Large intestine (tissue), 3 donors: ENCODE data around the gene ABHD2. TPM values are rescaled to one million over a fixed set of nuclear protein-coding genes. Genes with fewer than 3 reads are reported as not detected.
"Not testable (repeated sequence)": the region's sequence is repeated elsewhere in the genome, so short reads cannot be mapped to it uniquely, and the experiment has no call there.

Experiments
- DNase-seq, 2 donors: peaks; one replicate each; pipeline versions ENCODE4 v3.0.0 to v3.0.0-alpha.2; 2013
- H3K27ac ChIP-seq: one replicate; pipeline ENCODE4 v1.5.1; 2013; ENCODE audit warnings: low read length
- H3K27me3 ChIP-seq: 2 replicates; pipeline ENCODE4 v1.6.1; 2013; ENCODE audit warnings: low read length; ENCODE audit not compliant: control insufficient read depth, insufficient read depth
- H3K36me3 ChIP-seq: 2 replicates; pipeline ENCODE4 v1.6.1; 2013; ENCODE audit warnings: low read length; ENCODE audit not compliant: control insufficient read depth, insufficient read depth
- H3K4me1 ChIP-seq: one replicate; pipeline ENCODE4 v1.6.1; 2013; ENCODE audit warnings: low read length; ENCODE audit not compliant: control insufficient read depth, insufficient read depth
- H3K4me3 ChIP-seq: one replicate; pipeline ENCODE4 v1.5.1; 2013; ENCODE audit warnings: low read length
- H3K9me3 ChIP-seq: one replicate; pipeline ENCODE4 v1.6.1; 2013; ENCODE audit warnings: mild to moderate bottlenecking, low read depth, low read length, moderate library complexity; ENCODE audit not compliant: control insufficient read depth
- WGBS: methylation state at CpG from one replicate; pipeline ENCODE4 v1.1.5; 2013; ENCODE audit warnings: low lambda C conversion rate; ENCODE audit not compliant: insufficient coverage; 5-methylcytosine and 5-hydroxymethylcytosine counted together
- polyA plus RNA-seq: library from polyadenylated mRNA; unstranded; fragments of 120-200 nt; gene quantifications from one replicate; pipeline ENCODE4 v1.2.1, GENCODE V29; 2013

ABHD2 gene
- polyA plus RNA-seq, 1 donor, result 58.1 TPM

GRCh38 chr15:89075101-89075640 lies 13.1 kb upstream of the ABHD2 start:
- Histone ChIP-seq H3K27ac (no peak overlapping the region), H3K9me3 (no peaks in the 10 kb centered on the region), H3K36me3 (no peaks in the 10 kb centered on the region), H3K4me3 (no peak overlapping the region), H3K27me3 (no peaks in the 10 kb centered on the region), H3K4me1 (peaks cover 6% of the 10 kb centered on the region)
- peak; percentile 34 to 72 for DNase-seq
- WGBS, result no CpG with 5 or more reads among the region's 4 CpGs

- WGBS, result 94% methylated on average over 2 of the region's 4 CpGs
- Histone ChIP-seq H3K4me1 (peaks cover 6% of the 10 kb centered on the region), H3K4me3 (no peak overlapping the region), H3K27ac (no peak overlapping the region), H3K9me3 (no peaks in the 10 kb centered on the region), H3K36me3 (no peaks in the 10 kb centered on the region), H3K27me3 (no peaks in the 10 kb centered on the region)
- DNase-seq, result no peak
Observed at GRCh38 chr15:89075846-89076245, 12.4 kb upstream of the ABHD2 start.

- Histone ChIP-seq H3K27me3 (no peaks in the 10 kb centered on the region), H3K9me3 (no peaks in the 10 kb centered on the region), H3K4me3 (no peak overlapping the region), H3K27ac (no peak overlapping the region), H3K36me3 (no peaks in the 10 kb centered on the region), H3K4me1 (peaks cover 6% of the 10 kb centered on the region)
- 50% methylated on average over 1 of the region's 1 CpG for WGBS
- DNase-seq, result no peak
Observed at GRCh38 chr15:89077750-89078149, 10.5 kb upstream of the ABHD2 start.

GRCh38 chr15:89078851-89079810 lies 9.1 kb upstream of the ABHD2 start:
- Histone ChIP-seq H3K27ac (no peak overlapping the region), H3K9me3 (no peaks in the 10 kb centered on the region), H3K36me3 (no peaks in the 10 kb centered on the region), H3K27me3 (no peaks in the 10 kb centered on the region), H3K4me3 (no peak overlapping the region), H3K4me1 (peaks cover 6% of the 10 kb centered on the region)
- 100% methylated on average over 3 of the region's 5 CpGs for WGBS
- no peak for DNase-seq

- Histone ChIP-seq H3K4me1 (peaks cover 3% of the 10 kb centered on the region), H3K9me3 (no peaks in the 10 kb centered on the region), H3K27me3 (no peaks in the 10 kb centered on the region), H3K4me3 (no peak overlapping the region), H3K36me3 (no peaks in the 10 kb centered on the region), H3K27ac (no peak overlapping the region)
- no peak for DNase-seq
- no CpG with 5 or more reads among the region's 1 CpG for WGBS
Observed at GRCh38 chr15:89081878-89082277, 6.4 kb upstream of the ABHD2 start.

GRCh38 chr15:89083246-89083645 lies 5.0 kb upstream of the ABHD2 start:
- Histone ChIP-seq H3K27ac (no peak overlapping the region), H3K36me3 (no peaks in the 10 kb centered on the region), H3K4me1 (peaks cover 9% of the 10 kb centered on the region), H3K4me3 (no peak overlapping the region), H3K27me3 (no peaks in the 10 kb centered on the region), H3K9me3 (no peaks in the 10 kb centered on the region)
- DNase-seq, result no peak
- WGBS, result 86% methylated on average over 1 of the region's 6 CpGs

GRCh38 chr15:89085289-89085926 lies 2.8 kb upstream of the ABHD2 start:
- Histone ChIP-seq H3K9me3 (no peaks in the 10 kb centered on the region), H3K36me3 (no peaks in the 10 kb centered on the region), H3K4me1 (peaks cover 16% of the 10 kb centered on the region), H3K27ac (no peak overlapping the region), H3K4me3 (no peak overlapping the region), H3K27me3 (no peaks in the 10 kb centered on the region)
- WGBS, result no CpG with 5 or more reads among the region's 4 CpGs
- no peak for DNase-seq

- not testable (repeated sequence) for H3K4me3 ChIP-seq, H3K27ac ChIP-seq, H3K9me3 ChIP-seq, H3K27me3 ChIP-seq, H3K36me3 ChIP-seq, DNase-seq
- no CpG with 5 or more reads among the region's 1 CpG for WGBS
- peaks cover 16% of the 10 kb centered on the region for H3K4me1 ChIP-seq
Observed at GRCh38 chr15:89085933-89086332, 2.3 kb upstream of the ABHD2 start.

- not testable (repeated sequence) for H3K4me3 ChIP-seq, H3K36me3 ChIP-seq, H3K9me3 ChIP-seq, H3K27me3 ChIP-seq, DNase-seq, H3K27ac ChIP-seq
- peaks cover 16% of the 10 kb centered on the region for H3K4me1 ChIP-seq
- WGBS, result no CpG with 5 or more reads among the region's 5 CpGs
Observed at GRCh38 chr15:89086390-89086789, 1.9 kb upstream of the ABHD2 start.

GRCh38 chr15:89087161-89087829 lies 961 bp upstream of the ABHD2 start:
- no peak for DNase-seq
- peaks cover 16% of the 10 kb centered on the region for H3K4me1 ChIP-seq
- no peaks in the 10 kb centered on the region for H3K9me3 ChIP-seq
- H3K27ac ChIP-seq, result peak overlapping the region; percentile 73
- no CpG with 5 or more reads among the region's 13 CpGs for WGBS
- no peaks in the 10 kb centered on the region for H3K27me3 ChIP-seq
- H3K4me3 ChIP-seq, result peak overlapping the region; percentile 56
- no peaks in the 10 kb centered on the region for H3K36me3 ChIP-seq
